Fibroblast of lung (primary cell): ENCODE data around the gene NKD1. TPM values are rescaled to one million over a fixed set of nuclear protein-coding genes. Genes with fewer than 3 reads are reported as not detected.

ENCODE experiments used
- DNase-seq, 2 donors: peaks; one replicate each; pipeline versions ENCODE4 v3.0.0 to v3.0.0-alpha.2; 2010; ENCODE audit warnings: low read depth in 2 of 2
- H2AFZ ChIP-seq: 2 replicates; pipeline ENCODE4 v1.5.1; 2012; ENCODE audit warnings: low read length, control low read depth, inconsistent platforms
- H3K27ac ChIP-seq: 2 replicates; pipeline ENCODE4 v1.5.1; 2011; ENCODE audit warnings: low read length, control low read depth; ENCODE audit not compliant: insufficient read depth
- H3K27me3 ChIP-seq: 2 replicates; pipeline ENCODE4 v1.5.1; 2011; ENCODE audit warnings: mild to moderate bottlenecking, low read length; ENCODE audit not compliant: control insufficient read depth, insufficient read depth
- H3K36me3 ChIP-seq: 2 replicates; pipeline ENCODE4 v1.5.1; 2011; ENCODE audit warnings: low read length; ENCODE audit not compliant: control insufficient read depth, insufficient read depth
- H3K4me1 ChIP-seq: 2 replicates; pipeline ENCODE4 v1.5.1; 2011; ENCODE audit warnings: low read length; ENCODE audit not compliant: control insufficient read depth, insufficient read depth; ENCODE audit errors: extremely low read depth
- H3K4me2 ChIP-seq: 2 replicates; pipeline ENCODE4 v1.5.1; 2011; ENCODE audit warnings: low read length, control low read depth; ENCODE audit not compliant: insufficient read depth; ENCODE audit errors: extremely low read depth
- H3K4me3 ChIP-seq, 4 experiments: fragments of 200-600 bp in 1 of 4; sonication (generic) in 1 of 4; replicated peaks in 1 of 4; 2 replicates each; pipeline ENCODE4 v1.5.1; 2011 to 2016; ENCODE audit warnings: low read length in 4 of 4, low read depth in 3 of 4, mild to moderate bottlenecking in 3 of 4, control low read depth in 2 of 4, inconsistent platforms in 1 of 4, mixed read lengths in 1 of 4; ENCODE audit not compliant: insufficient read depth in 1 of 4; ENCODE audit errors: control extremely low read depth in 1 of 4
- H3K79me2 ChIP-seq: 2 replicates; pipeline ENCODE4 v1.5.1; 2012; ENCODE audit warnings: mild to moderate bottlenecking, low read length, inconsistent platforms; ENCODE audit not compliant: control insufficient read depth, insufficient read depth
- H3K9ac ChIP-seq: 2 replicates; pipeline ENCODE4 v1.5.1; 2011; ENCODE audit warnings: mild to moderate bottlenecking, low read length, control low read depth; ENCODE audit not compliant: insufficient read depth
- H3K9me3 ChIP-seq: 2 replicates; pipeline ENCODE4 v1.5.1; 2012; ENCODE audit warnings: low read depth, low read length; ENCODE audit not compliant: control insufficient read depth, insufficient read depth
- H4K20me1 ChIP-seq: 2 replicates; pipeline ENCODE4 v1.5.1; 2011; ENCODE audit warnings: low read length; ENCODE audit not compliant: control insufficient read depth, insufficient read depth; ENCODE audit errors: extremely low read depth
- CTCF ChIP-seq, 2 donors: IDR thresholded peaks in 1 of 2; conservative IDR thresholded peaks in 1 of 2; 1 replicate in 1 of 2; 2 replicates in 1 of 2; pipeline ENCODE4 v1.5.1; 2011 to 2012; ENCODE audit warnings: low read length in 2 of 2, control low read depth in 1 of 2, inconsistent platforms in 1 of 2, low read depth in 1 of 2, mild to moderate bottlenecking in 1 of 2
- EZH2 ChIP-seq: IDR thresholded peaks from 2 replicates; pipeline ENCODE4 v1.5.1; 2012; ENCODE audit warnings: low read length, control low read depth, mild to moderate bottlenecking; ENCODE audit errors: missing control alignments
- polyA plus RNA-seq, 2 donors: library from polyadenylated mRNA; depleted of rRNA in 1 of 2; stranded (reverse) in 1 of 2; unstranded in 1 of 2; fragments of >200 nt; gene quantifications; 2 replicates each; pipeline ENCODE4 v1.2.1, GENCODE V29; 2011 to 2012; ENCODE audit warnings: missing spikeins in 1 of 2
- total RNA-seq: library from RNA; depleted of rRNA; stranded (reverse); fragments of >200 nt; gene quantifications from 2 replicates; pipeline ENCODE4 v1.2.1, GENCODE V29; 2014

NKD1 gene
- total and polyA plus RNA-seq, 2 donors (not counting 1 experiment from before 2014, with no cell fraction given): under 0.01 to 0.12 TPM

- Histone ChIP-seq H3K27ac (no peak overlapping the region), H3K27me3 (peaks cover 2% of the 10 kb centered on the region), H3K79me2 (no peaks in the 10 kb centered on the region), H3K4me3 (no peak overlapping the region), H4K20me1 (no peaks in the 10 kb centered on the region), H3K4me1 (peaks cover 2% of the 10 kb centered on the region), H3K4me2 (no peak overlapping the region), H2AFZ (no peak overlapping the region), H3K9ac (no peak overlapping the region), H3K36me3 (no peaks in the 10 kb centered on the region), H3K9me3 (no peaks in the 10 kb centered on the region)
- TF ChIP-seq EZH2: no peak
- TF ChIP-seq CTCF (conservative IDR thresholded peaks at IDR 0.05 in 1 of 2, IDR thresholded peaks at IDR 0.05 in 1 of 2; ENCODE audit: low read depth in 1 of 2, low read length in 2 of 2): no peak
- DNase-seq: no peak
Observed at GRCh38 chr16:50595859-50596258, 47.7 kb downstream of the NKD1 start.

- Histone ChIP-seq H3K4me2 (no peak overlapping the region), H3K4me1 (peaks cover 2% of the 10 kb centered on the region), H3K9ac (no peak overlapping the region), H3K9me3 (no peaks in the 10 kb centered on the region), H3K27ac (no peak overlapping the region), H3K27me3 (peaks cover 2% of the 10 kb centered on the region), H3K79me2 (no peaks in the 10 kb centered on the region), H4K20me1 (no peaks in the 10 kb centered on the region), H2AFZ (no peak overlapping the region), H3K36me3 (no peaks in the 10 kb centered on the region), H3K4me3 (no peak overlapping the region)
- no peak for TF ChIP-seq EZH2
- TF ChIP-seq CTCF (conservative IDR thresholded peaks at IDR 0.05 in 1 of 2, IDR thresholded peaks at IDR 0.05 in 1 of 2; ENCODE audit: low read depth in 1 of 2, low read length in 2 of 2): no peak
- DNase-seq: no peak
Observed at GRCh38 chr16:50596762-50597450, 48.7 kb downstream of the NKD1 start.

GRCh38 chr16:50597563-50598255 is 49.5 kb downstream of the NKD1 start:
- DNase-seq: no peak
- no peaks in the 10 kb centered on the region for H3K79me2 ChIP-seq
- H3K4me3 ChIP-seq: no peak overlapping the region
- no peak overlapping the region for H3K4me2 ChIP-seq
- no peak overlapping the region for H3K27ac ChIP-seq
- no peaks in the 10 kb centered on the region for H3K36me3 ChIP-seq
- H2AFZ ChIP-seq: no peak overlapping the region
- no peaks in the 10 kb centered on the region for H3K9me3 ChIP-seq
- peaks cover 2% of the 10 kb centered on the region for H3K4me1 ChIP-seq
- no peak for TF ChIP-seq EZH2
- TF ChIP-seq CTCF (conservative IDR thresholded peaks at IDR 0.05 in 1 of 2, IDR thresholded peaks at IDR 0.05 in 1 of 2; ENCODE audit: low read depth in 1 of 2, low read length in 2 of 2): no peak
- H3K27me3 ChIP-seq: peaks cover 2% of the 10 kb centered on the region
- no peaks in the 10 kb centered on the region for H4K20me1 ChIP-seq
- H3K9ac ChIP-seq: no peak overlapping the region
